Bronchial epithelial cell (primary cell): Measurements from ENCODE around the gene LY6G6F. TPM values are rescaled to one million over a fixed set of nuclear protein-coding genes. Genes with fewer than 3 reads are reported as not detected.

ENCODE experiments used
- DNase-seq: peaks from one replicate; pipeline ENCODE4 v3.0.0-alpha.2; 2010; ENCODE audit warnings: low read depth
- FAIRE-seq: peaks from 2 replicates; lab custom pipeline; 2011; peaks lifted over from hg19 to GRCh38; lab: Jason Lieb, UNC
- H3K27me3 ChIP-seq: 2 replicates; pipeline ENCODE4 v1.5.1; 2011; ENCODE audit warnings: low read length; ENCODE audit not compliant: control insufficient read depth, insufficient read depth
- H3K36me3 ChIP-seq: 2 replicates; pipeline ENCODE4 v1.5.1; 2011; ENCODE audit warnings: low read length; ENCODE audit not compliant: control insufficient read depth, insufficient read depth
- H3K4me3 ChIP-seq: 2 replicates; pipeline ENCODE4 v1.5.1; 2011; ENCODE audit warnings: mild to moderate bottlenecking, low read depth, low read length, control low read depth
- total RNA-seq: library from RNA; depleted of rRNA; stranded (reverse); fragments of >200 nt; gene quantifications from 2 replicates; pipeline ENCODE4 v1.2.1, GENCODE V29; 2014
- TF ChIP-seq, protein P1 (sequence below): IDR thresholded peaks from 2 replicates; pipeline ENCODE4 v1.5.1; 2011; ENCODE audit warnings: mild to moderate bottlenecking, moderate library complexity, low read length, control low read depth, inconsistent platforms; ENCODE audit not compliant: insufficient read depth, severe bottlenecking

The LY6G6F gene
- total RNA-seq, 1 donor from 2014 or later = not detected

- TF ChIP-seq, protein P1, sequence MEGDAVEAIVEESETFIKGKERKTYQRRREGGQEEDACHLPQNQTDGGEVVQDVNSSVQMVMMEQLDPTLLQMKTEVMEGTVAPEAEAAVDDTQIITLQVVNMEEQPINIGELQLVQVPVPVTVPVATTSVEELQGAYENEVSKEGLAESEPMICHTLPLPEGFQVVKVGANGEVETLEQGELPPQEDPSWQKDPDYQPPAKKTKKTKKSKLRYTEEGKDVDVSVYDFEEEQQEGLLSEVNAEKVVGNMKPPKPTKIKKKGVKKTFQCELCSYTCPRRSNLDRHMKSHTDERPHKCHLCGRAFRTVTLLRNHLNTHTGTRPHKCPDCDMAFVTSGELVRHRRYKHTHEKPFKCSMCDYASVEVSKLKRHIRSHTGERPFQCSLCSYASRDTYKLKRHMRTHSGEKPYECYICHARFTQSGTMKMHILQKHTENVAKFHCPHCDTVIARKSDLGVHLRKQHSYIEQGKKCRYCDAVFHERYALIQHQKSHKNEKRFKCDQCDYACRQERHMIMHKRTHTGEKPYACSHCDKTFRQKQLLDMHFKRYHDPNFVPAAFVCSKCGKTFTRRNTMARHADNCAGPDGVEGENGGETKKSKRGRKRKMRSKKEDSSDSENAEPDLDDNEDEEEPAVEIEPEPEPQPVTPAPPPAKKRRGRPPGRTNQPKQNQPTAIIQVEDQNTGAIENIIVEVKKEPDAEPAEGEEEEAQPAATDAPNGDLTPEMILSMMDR = no peak
- DNase-seq (peak; percentile 62), FAIRE-seq (no peak)
- H3K4me3 ChIP-seq = peak within 1 kb of the TSS; percentile 76
- no peaks in the 10 kb centered on the region for H3K27me3 ChIP-seq
- peaks cover 6% of the 10 kb centered on the region for H3K36me3 ChIP-seq
Observed at GRCh38 chr6:31660381-31661261, 46.0 kb upstream of the LY6G6F start, which contains the start of gene C6orf47. C6orf47 (minus strand) TSS chr6:31660778; CDS start chr6:31659947, 831 bp downstream.

GRCh38 chr6:31661262-31662123 is 45.2 kb upstream of the LY6G6F start:
- DNase-seq (no peak), FAIRE-seq (no peak)
- H3K4me3 ChIP-seq = no peak overlapping the region

DNA sequence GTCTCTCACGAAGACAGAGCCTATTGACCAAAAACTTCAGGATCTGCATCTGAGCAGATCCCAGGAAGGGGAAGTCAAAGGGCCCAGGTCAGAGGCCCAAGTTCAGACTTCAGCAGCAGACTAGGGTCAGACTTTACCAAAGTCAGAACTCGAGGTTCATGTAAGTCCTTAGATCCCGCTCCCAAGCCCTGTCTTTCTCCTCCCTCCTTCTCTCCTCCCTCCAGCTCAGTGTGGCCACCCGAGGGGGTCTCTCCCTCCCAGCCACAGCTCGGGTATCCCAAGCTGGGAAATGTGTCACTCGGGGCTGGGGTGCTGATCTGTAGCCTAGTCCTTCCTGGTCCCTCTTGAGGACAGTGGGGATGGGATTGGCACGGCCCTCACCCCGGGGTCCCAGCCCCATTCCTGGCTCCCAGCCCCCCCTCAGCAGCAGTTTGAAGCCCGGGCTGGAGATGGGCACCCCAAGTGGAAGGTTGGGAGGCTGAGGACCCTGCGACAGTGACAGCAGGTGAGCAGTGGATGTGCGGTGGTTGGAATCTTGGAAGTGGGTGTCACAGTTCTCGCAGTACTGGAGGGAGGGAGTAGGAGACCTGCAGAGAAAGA is 44.4 kb upstream of the LY6G6F start:
- DNase-seq (no peak), FAIRE-seq (no peak)
- TF ChIP-seq, protein P1 = no peak

More at GRCh38 chr6:31661262-31662123, 45.2 kb upstream of the LY6G6F start:
- TF ChIP-seq, protein P1 = no peak
- Histone ChIP-seq H3K36me3 (peaks cover 4% of the 10 kb centered on the region), H3K27me3 (no peaks in the 10 kb centered on the region)

DNA sequence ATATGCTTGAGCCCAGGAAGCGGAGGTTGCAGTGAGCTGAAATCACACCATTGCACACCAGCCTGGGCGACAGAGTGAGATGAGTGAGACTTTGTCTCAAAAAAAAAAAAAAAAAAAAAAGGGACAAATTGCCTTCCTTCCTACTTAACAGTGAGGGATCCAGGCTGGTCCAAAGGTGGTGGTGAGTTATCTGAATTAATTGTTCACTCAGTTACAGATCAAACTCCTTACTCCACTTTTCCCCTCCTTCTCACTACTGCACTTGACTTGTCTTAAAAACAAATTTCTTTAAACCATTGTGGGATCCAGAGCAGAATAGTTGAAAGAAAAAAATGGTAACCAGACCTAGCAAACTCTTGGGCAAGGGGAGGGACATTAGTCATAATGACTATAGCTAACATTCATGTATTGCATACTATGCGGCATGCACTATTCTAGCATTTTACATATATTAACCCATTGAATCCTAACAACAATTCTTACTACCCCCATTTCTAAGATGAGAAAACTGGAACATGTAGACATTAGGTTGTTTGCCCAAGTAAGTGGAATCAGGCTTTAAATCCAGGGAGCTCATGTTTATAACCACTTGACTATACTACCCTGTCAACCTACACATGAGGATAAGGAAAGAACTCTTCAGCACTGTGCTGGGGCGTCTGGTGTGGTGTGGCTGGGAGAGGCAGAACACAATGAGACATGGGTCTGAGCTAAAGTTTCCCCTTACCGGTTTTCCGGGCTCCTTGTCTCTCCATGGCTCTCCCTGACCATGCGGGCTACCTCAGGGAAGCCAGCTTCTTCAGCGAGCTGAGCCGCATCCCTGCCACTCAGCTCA is 43.3 kb upstream of the LY6G6F start:
- Histone ChIP-seq H3K27me3 (no peaks in the 10 kb centered on the region), H3K4me3 (no peak overlapping the region), H3K36me3 (peaks cover 6% of the 10 kb centered on the region)
- DNase-seq = peak; percentile 64
- TF ChIP-seq, protein P1 = no peak
- FAIRE-seq = no peak

More for the DNA sequence above, 44.4 kb upstream of the LY6G6F start:
- peaks cover 6% of the 10 kb centered on the region for H3K36me3 ChIP-seq
- H3K4me3 ChIP-seq = no peak overlapping the region
- no peaks in the 10 kb centered on the region for H3K27me3 ChIP-seq
